Activated CD8-positive, alpha-beta T cell treated with anti-CD3 and anti-CD28 coated beads for 36 hours (primary cell): Measurements from ENCODE around the gene EML5. TPM values are rescaled to one million over a fixed set of nuclear protein-coding genes. Genes with fewer than 3 reads are reported as not detected.

Source experiments
- ATAC-seq: fragments of 200-7000 bp; cut with Tn5 transposase; one replicate; pipeline ENCODE4 v1.10.0; 2021; ENCODE audit warnings: mild to moderate bottlenecking, moderate library complexity
- CTCF ChIA-PET: fragments of 350-600 bp; sonication (Branson Sonifier 250); formaldehyde crosslinking; loops from one replicate; lab custom pipeline; 2021; ENCODE audit warnings: antibody characterized with exemption; lab: Charles Lee
- POLR2A ChIA-PET: fragments of 350-600 bp; sonication (Branson Sonifier 250); formaldehyde crosslinking; loops from one replicate; lab custom pipeline; 2021; ENCODE audit warnings: antibody characterized with exemption; lab: Charles Lee
- DNase-seq: peaks from one replicate; pipeline ENCODE4 v3.0.0-alpha.2; 2020
- H3K27ac Mint-ChIP-seq: one replicate; pipeline ENCODE4 v1.8.0; 2021; ENCODE audit warnings: mild to moderate bottlenecking, mixed read lengths
- H3K27me3 Mint-ChIP-seq: one replicate; pipeline ENCODE4 v1.8.0; 2021; ENCODE audit warnings: mixed read lengths
- H3K36me3 Mint-ChIP-seq: one replicate; pipeline ENCODE4 v1.8.0; 2021; ENCODE audit warnings: low read depth, mixed read lengths
- H3K4me1 Mint-ChIP-seq: one replicate; pipeline ENCODE4 v1.8.0; 2021; ENCODE audit warnings: low read depth, mixed read lengths
- H3K4me3 Mint-ChIP-seq: one replicate; pipeline ENCODE4 v1.8.0; 2021; ENCODE audit warnings: mild to moderate bottlenecking, moderate library complexity, mixed read lengths
- H3K9me3 Mint-ChIP-seq: one replicate; pipeline ENCODE4 v1.8.0; 2021; ENCODE audit warnings: mixed read lengths
- CTCF ChIP-seq: fragments of 200-600 bp; IDR thresholded peaks from one replicate; pipeline ENCODE4 v1.8.0; 2022; ENCODE audit warnings: antibody characterized with exemption, mild to moderate bottlenecking
- intact Hi-C: fragments of 100-400 bp; cut with micrococcal nuclease; formaldehyde crosslinking; loops from one replicate; pipeline ENCODE4 v1.10.0; 2022
- total RNA-seq, 2 experiments: library from RNA; stranded (reverse); gene quantifications; one replicate each; pipeline ENCODE4 v1.2.3, GENCODE V29; 2021

Gene EML5
- total RNA-seq, 2 experiments from 2014 or later: 2.7 to 3.8 TPM

GRCh38 chr14:88698651-88699050, 94.1 kb downstream of the EML5 start:
- peaks cover 4% of the 10 kb centered on the region for H3K36me3 Mint-ChIP-seq
- H3K4me1 Mint-ChIP-seq: no peaks in the 10 kb centered on the region
- intact Hi-C loops: no loop called here
- ChIA-PET POLR2A (no interaction called here), CTCF (no interaction called here)
- TF ChIP-seq CTCF: no peak
- H3K27ac Mint-ChIP-seq: no peak overlapping the region
- DNase-seq (no peak), ATAC-seq (no peak)
- H3K27me3 Mint-ChIP-seq: no peaks in the 10 kb centered on the region
- H3K9me3 Mint-ChIP-seq: no peaks in the 10 kb centered on the region
- H3K4me3 Mint-ChIP-seq: no peak overlapping the region

GRCh38 chr14:88695870-88696269, 96.9 kb downstream of the EML5 start:
- no peak for TF ChIP-seq CTCF
- Mint-ChIP-seq H3K4me1 (no peaks in the 10 kb centered on the region), H3K27ac (no peak overlapping the region), H3K4me3 (no peak overlapping the region), H3K36me3 (peaks cover 7% of the 10 kb centered on the region), H3K27me3 (no peaks in the 10 kb centered on the region), H3K9me3 (no peaks in the 10 kb centered on the region)
- intact Hi-C loops: no loop called here
- POLR2A ChIA-PET: no interaction called here
- CTCF ChIA-PET: interaction anchor here (1.4 kb wide), 1 partner anchor 28 kb away, joined by 4 read pairs; no protein-coding TSS in a partner anchor
- ATAC-seq (no peak), DNase-seq (no peak)

- TF ChIP-seq CTCF: no peak
- Mint-ChIP-seq H3K36me3 (peaks cover 11% of the 10 kb centered on the region), H3K4me1 (no peaks in the 10 kb centered on the region), H3K27me3 (no peaks in the 10 kb centered on the region), H3K4me3 (no peak overlapping the region), H3K27ac (no peak overlapping the region), H3K9me3 (no peaks in the 10 kb centered on the region)
- ATAC-seq (no peak), DNase-seq (no peak)
- intact Hi-C loops: no loop called here
- ChIA-PET CTCF (no interaction called here), POLR2A (no interaction called here)
Measured at GRCh38 chr14:88688386-88688785, 104.4 kb downstream of the EML5 start.

GRCh38 chr14:88683119-88683518, 109.6 kb downstream of the EML5 start:
- H3K36me3 Mint-ChIP-seq: peaks cover 6% of the 10 kb centered on the region
- no peak overlapping the region for H3K27ac Mint-ChIP-seq
- no peak for ATAC-seq
- no peak overlapping the region for H3K4me3 Mint-ChIP-seq
- intact Hi-C loops: no loop called here
- TF ChIP-seq CTCF: no peak
- DNase-seq: no peak
- ChIA-PET POLR2A (no interaction called here), CTCF (interaction anchor here (1.1 to 4.3 kb wide), 2 partner anchors 15 to 17 kb away, joined by 3 to 34 read pairs; no protein-coding TSS in a partner anchor)
- no peaks in the 10 kb centered on the region for H3K27me3 Mint-ChIP-seq
- H3K4me1 Mint-ChIP-seq: no peaks in the 10 kb centered on the region
- H3K9me3 Mint-ChIP-seq: no peaks in the 10 kb centered on the region

GRCh38 chr14:88682495-88683114, 110.1 kb downstream of the EML5 start:
- no peaks in the 10 kb centered on the region for H3K9me3 Mint-ChIP-seq
- no peak for TF ChIP-seq CTCF
- POLR2A ChIA-PET: no interaction called here
- no peak overlapping the region for H3K27ac Mint-ChIP-seq
- H3K36me3 Mint-ChIP-seq: peaks cover 8% of the 10 kb centered on the region
- H3K4me3 Mint-ChIP-seq: no peak overlapping the region
- CTCF ChIA-PET: interaction anchor here (1.1 to 4.3 kb wide), 2 partner anchors 15 to 17 kb away, joined by 3 to 34 read pairs; no protein-coding TSS in a partner anchor
- no peaks in the 10 kb centered on the region for H3K27me3 Mint-ChIP-seq
- no peaks in the 10 kb centered on the region for H3K4me1 Mint-ChIP-seq
- intact Hi-C loops: no loop called here
- DNase-seq (peak; percentile 37), ATAC-seq (peak; percentile 47)
